Measurements from ENCODE around the gene MGMT.

MGMT gene

GRCh38 chr10:129659508-129660268 lies 192.6 kb downstream of the MGMT start:
- no peak for DNase-seq

DNA sequence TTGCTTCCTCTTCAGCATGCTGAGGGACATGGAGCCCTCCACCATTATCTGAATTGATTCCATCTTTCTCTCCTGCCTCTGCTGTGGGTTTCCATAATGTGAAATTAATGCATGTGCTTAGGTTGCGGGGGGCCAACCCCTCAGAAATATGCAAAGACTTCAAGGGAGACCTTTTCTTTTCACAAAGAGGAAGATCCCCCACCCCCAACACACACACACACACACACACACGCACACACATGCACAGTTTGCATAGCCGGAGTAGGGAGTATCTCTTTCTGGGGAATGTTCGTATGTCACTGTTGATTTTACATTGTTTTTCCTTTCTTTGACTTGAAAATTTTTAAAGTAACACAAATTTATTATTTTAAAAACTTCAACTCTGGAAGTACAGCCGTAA lies 193.5 kb downstream of the MGMT start:
- no peak for DNase-seq

DNA sequence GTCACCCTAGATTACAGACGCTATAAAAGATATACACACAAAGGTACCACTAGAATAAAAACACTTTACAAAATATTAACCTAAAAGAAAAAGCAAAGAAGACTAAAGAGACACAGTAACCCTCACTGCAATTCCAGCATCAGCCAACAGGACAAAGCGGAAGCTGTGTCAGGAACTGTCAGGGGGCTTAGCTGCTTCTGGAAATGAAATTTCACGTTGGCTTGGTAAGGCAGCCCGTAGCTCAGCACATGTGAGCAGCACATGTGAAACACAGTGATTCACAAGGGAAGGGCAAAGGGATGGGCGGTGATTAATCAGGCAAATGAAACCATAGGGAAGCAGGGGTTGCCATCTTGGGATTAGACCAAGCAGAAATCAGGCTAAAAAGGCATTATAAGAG lies 195.4 kb downstream of the MGMT start:
- DNase-seq = no peak

DNA sequence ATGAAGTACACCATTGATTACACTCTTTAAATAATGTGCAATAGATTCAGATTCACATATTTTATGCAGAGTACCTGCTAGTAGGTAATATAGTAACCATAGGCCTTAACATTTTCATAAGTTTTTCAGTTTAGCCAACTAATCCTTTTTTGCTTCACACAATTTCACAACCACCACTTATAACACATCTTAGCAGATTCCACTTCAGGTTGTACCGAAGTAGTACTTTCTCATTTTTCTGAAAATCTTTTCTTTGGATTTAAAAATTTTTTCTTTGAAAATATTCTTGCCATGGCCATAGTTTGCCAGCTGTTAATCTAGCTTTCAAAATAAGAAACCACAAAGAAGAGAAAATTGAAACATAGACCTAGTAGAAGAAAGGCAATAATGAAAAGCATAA lies 203.1 kb downstream of the MGMT start:
- DNase-seq = no peak

GRCh38 chr10:129673292-129673691 lies 206.3 kb downstream of the MGMT start:
- DNase-seq = no peak

DNA sequence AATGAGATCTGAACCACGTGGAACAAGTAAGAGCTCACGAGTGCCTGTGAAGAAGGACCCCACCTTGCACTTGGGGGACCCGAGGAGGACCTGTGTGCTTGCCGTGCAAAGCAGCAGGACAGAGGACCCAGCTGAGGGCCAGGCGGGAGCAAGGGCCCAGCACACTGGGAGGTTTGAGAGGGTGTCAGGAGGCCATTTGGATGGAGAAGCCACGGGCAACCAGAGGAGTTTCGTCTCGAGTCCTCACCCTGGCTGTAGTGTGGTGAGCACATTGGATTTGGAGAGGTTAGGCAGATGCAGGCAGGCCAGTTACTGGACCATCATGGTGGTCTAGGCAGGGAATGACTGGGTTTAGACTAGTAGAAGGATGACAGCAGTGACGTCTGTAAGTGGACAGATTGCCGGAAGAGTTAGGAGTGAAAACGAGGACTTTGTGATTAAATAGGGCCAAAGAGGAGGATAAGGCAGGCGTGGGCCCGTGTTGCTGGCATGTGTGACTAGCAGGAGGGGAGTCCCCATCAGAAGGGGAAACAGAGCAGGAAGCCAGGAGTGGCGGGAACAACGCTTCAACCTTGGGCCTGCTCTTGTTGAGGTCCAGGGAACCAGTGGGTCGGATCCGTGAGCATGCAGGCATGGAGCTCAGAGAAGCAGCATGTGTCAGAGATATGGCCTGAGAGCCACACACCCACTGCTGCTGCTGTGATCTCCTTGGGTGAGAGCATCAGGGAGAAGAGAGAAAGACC lies 208.2 kb downstream of the MGMT start:
- no peak for DNase-seq

DNA sequence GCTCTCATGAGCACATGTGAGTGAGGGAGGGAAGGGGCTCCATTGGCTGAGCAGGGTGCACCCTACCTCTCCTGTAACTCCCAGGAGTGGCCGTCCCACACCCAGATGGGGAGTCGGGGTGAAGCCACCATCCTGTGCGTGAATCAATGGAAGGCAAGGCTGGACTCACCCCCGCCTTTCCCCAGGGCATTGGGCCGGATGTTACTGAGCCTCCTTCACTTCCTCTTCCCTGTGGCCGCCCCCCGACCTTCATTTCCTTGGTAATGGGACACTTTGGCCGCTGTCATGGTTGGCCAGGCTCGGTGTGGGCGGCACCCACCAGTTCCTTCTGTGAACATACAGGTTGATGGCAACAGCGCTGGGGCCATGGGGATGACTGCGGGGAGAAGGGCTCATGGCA lies 209.0 kb downstream of the MGMT start:
- no peak for DNase-seq

GRCh38 chr10:129677377-129677927 lies 210.4 kb downstream of the MGMT start:
- DNase-seq = no peak

DNA sequence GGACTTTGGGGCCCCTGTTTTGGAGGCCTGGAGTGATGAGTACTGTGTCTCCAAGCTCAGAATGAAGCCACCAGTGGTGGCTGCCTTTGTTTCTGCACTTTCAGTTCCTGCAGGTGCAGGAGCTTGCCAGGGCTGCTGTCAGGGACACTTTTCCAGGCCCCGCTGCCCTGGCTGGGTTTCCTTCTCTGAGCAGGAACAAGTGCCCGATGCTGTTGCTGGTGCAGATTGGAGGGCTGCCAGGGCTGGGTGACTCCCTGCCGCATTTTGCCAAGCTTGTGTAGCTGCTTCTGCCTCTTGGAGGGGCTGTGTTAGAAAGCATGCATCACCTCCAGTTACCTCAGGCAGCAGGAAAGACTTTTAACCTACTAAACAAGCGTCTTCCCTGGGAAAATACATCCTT lies 211.1 kb downstream of the MGMT start:
- DNase-seq = no peak

DNA sequence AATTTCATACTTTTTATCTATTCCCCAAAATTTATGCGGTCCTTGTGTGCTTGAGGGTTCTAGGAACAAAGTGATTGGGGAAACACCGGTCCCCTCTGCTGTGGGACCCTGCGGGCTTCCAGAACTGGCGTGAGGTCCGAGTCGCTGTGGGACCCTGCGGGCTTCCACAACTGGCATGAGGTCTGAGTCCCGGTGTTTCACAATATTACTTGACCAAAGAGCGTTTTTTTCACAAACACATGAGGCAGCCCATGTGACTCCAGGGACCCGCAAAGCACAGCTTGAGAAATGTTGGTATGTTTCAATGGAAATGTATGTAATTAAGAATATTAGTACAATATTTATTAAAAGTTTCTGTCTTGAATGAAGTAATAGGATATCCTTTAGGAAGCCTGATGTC lies 212.2 kb downstream of the MGMT start:
- no peak for DNase-seq

DNA sequence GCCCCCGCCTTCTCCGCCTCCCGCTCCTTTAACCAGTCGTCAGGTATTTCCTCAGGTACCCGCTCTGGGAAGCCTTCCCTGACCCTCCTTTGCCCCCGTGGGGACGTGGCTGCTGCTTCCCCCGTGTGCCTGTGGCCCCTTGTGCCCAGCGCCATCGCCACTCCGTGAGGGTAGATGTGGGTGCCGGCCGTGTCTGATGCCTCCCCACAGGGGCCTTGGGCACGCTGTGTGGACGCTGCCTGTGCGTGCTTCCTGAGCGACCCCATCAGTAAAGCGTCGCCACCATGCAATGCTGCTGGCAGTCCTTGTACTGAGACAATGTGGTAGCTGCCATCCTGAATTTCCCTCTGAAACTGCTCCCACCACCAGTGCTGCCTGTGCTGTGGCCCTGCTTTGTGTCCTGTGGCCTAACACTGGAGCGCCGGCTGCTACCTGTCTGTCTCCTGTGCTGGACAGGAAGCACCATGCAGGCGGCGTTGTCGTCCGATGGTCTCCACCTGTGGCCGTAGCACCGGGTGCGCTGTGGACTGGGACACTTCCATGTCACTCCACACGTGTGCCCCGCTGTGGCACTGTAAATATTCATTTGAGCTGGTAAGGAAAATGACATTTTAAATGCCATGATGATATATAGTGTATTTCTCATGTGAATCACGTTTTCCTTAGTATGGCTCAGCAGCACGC lies 213.8 kb downstream of the MGMT start:
- no peak for DNase-seq

DNA sequence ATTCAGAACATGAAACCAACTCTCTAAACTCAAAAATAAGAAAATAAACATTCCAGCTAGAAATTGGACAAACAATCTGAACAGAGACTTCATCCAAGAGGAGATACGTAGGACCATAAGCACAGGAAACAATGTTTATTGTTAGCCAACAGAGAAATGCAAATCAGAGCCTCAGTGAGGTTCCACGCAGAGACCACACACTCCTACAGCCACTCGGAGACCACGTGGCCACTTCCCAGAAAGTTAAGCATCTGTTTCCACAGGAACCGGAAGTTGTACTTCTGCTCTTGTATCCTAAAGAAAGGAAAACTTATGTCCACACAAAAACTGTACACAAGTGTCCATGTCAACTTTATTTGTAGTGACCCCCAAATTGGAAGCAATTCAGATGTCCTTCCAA lies 214.8 kb downstream of the MGMT start:
- no peak for DNase-seq

DNA sequence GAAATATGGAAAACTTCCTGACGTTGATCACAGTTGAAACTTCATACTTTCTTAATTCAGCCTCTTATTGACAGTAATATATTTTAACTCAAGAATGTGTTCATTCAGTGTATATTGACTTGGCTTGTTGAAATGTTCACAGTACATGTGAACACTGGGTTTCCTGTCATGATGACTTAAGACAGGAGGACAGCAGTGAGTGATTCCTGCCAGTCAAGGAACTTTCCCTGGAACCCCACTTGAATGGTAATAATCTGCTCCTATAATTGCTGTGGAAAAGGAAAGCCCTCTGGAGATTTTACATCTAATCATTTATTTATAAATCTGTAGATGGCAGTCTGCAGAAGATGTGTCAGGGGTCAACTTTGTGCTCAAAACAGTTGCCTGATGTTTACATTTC lies 216.5 kb downstream of the MGMT start:
- DNase-seq = no peak

GRCh38 chr10:129683920-129684319 lies 216.9 kb downstream of the MGMT start:
- DNase-seq = no peak

DNA sequence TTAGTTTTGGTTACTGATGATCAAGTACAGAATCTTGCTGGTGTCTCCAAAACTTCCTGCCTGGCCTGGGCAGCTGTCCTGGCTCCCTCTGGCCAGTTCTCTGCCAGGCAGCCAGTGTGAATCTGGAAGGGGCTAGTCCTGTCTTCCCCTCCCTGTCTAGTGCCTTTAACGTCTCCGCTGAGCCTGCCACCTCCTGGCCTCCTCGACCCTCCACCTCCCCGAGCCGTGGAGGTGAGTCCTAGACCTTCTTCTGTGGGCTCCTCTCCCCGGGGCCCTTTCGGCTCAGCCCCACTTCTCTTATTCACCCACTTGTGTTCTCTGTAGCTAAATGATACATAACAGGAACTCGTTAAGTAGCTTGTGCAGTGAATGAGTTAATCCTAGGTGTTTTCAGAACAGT lies 218.2 kb downstream of the MGMT start:
- no peak for DNase-seq

DNA sequence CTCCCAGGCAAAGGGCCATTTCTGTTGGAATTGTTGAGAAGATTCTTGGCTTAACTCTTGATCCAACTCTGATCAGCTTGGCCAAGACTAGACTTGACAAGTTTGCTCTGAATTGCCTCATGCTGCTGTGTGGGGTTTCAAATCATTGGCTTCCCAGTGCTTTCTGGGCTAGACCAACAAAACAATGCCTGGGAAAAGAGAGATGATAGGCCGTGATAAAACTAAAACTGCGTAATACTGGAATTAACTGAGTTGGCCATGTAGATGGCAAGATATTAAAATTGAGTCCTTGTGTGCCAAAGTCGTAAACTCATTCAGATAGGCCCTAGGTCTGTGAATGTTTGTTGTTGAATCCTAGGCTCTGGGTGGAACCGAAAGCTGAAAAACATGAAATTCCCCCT lies 222.6 kb downstream of the MGMT start:
- no peak for DNase-seq

- DNase-seq = no peak
Measured at GRCh38 chr10:129690248-129691070, 223.4 kb downstream of the MGMT start.

DNA sequence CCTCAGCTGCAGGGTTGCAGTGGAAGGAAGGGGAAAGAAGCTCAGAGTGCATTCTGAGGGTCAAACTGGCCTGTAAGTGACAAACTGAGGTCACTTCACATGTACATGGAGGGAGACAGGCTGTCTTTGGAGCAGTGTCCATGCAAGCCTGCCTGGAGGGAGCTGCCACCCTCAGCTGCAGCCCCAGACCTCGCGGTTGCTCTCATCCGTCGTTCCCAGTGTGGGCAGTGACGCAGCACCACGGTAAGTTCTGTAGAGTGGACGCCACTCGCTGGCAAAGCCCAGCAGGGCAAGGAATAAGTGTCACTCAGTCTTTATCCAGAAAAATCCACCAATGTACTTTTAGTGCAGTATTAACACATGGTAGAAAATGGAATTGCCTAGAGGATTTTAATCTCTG lies 225.7 kb downstream of the MGMT start:
- no peak for DNase-seq

DNA sequence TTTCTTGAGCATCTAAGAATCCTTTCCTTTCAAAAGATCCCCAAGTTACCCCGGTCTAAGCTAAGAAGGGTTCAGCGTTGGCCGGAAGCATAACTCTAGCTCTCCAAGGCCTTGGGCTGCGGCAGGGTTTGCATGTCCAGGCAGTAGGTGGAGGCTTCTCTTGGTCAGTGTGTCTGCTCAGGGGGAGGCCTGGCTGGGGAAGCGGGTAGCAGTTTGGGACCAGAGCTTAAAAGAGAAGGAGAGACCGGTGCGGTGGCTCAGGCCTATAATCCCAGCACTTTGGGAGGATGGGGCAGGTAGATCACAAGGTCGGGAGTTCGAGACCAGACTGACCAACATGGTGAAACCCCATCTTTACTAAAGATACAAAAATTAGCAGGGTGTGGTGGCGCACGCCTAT lies 226.3 kb downstream of the MGMT start:
- no peak for DNase-seq

GRCh38 chr10:129694184-129694583 lies 227.1 kb downstream of the MGMT start:
- DNase-seq = no peak

DNA sequence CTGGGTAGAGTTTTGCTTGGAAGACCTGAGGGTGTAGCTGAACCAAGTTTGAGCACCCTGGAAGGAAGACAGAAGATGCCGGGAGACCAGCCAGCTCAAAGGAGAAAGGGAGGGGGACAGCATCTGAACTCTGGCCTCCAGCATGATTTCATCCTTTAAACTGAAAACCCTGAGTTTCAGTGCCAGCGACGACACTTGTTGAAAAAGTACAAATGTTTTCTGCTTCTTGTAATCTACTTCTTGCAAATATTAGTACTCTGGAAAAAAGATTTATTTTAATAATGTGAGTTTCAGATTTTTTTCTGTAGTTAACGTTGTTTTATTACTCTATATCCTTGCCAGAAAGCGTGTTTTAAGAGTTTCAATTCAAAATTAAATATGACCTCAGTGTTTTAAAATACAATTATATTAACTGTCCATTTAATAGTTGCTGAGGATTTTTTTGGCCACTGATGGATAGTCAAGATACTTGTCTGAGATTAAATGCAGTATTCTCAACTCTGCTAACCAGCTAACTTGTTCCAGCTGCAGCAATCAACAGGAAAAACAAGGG lies 227.7 kb downstream of the MGMT start:
- DNase-seq = no peak

DNA sequence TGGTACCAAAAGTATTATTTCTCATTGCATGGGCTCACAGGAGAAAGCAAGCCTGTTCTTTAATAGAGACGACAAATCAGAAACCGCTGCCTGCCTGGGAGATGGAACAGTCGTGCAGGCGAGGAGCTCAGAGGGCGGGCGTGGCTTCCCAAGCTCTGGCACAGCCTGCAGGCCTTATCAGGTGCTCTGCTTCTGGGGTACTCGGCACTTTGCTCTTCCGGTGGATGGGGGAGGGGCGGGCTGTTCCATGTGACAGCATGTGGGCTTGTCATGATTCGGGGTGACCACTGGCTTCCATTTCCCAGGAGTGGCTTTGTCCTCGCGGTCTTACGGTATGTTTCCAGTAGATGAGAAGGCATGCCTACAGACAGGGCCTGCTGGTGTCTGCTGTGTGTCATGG lies 228.6 kb downstream of the MGMT start:
- no peak for DNase-seq

DNA sequence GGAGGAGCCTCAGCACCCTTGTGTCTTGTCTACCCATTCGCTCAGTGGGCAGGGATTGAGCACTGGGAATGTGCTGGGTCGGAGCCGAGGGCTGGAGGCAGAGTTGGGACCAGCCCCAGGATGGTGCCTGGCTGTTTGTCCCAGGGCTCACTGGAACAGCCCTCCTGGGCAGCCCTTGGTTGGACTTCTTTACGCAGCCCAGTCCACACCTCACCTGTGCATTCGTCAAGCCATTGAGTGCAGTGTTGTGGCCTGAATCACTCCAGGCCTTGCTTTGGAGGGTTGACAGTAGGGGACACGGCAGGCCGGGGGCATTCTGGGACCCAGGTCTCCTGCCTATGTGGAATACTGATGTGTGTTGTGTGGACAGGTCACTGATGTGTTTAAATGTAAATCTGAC lies 229.6 kb downstream of the MGMT start:
- no peak for DNase-seq

All from NCI-H2081 (cell line).